Fibroblast of lung (primary cell): ENCODE results near the gene HAS3. TPM values are rescaled to one million over a fixed set of nuclear protein-coding genes. Genes with fewer than 3 reads are reported as not detected.

ENCODE experiments used
- DNase-seq, 2 donors: peaks; one replicate each; pipeline versions ENCODE4 v3.0.0 to v3.0.0-alpha.2; 2010; ENCODE audit warnings: low read depth in 2 of 2
- H2AFZ ChIP-seq: 2 replicates; pipeline ENCODE4 v1.5.1; 2012; ENCODE audit warnings: low read length, control low read depth, inconsistent platforms
- H3K27ac ChIP-seq: 2 replicates; pipeline ENCODE4 v1.5.1; 2011; ENCODE audit warnings: low read length, control low read depth; ENCODE audit not compliant: insufficient read depth
- H3K27me3 ChIP-seq: 2 replicates; pipeline ENCODE4 v1.5.1; 2011; ENCODE audit warnings: mild to moderate bottlenecking, low read length; ENCODE audit not compliant: control insufficient read depth, insufficient read depth
- H3K36me3 ChIP-seq: 2 replicates; pipeline ENCODE4 v1.5.1; 2011; ENCODE audit warnings: low read length; ENCODE audit not compliant: control insufficient read depth, insufficient read depth
- H3K4me1 ChIP-seq: 2 replicates; pipeline ENCODE4 v1.5.1; 2011; ENCODE audit warnings: low read length; ENCODE audit not compliant: control insufficient read depth, insufficient read depth; ENCODE audit errors: extremely low read depth
- H3K4me2 ChIP-seq: 2 replicates; pipeline ENCODE4 v1.5.1; 2011; ENCODE audit warnings: low read length, control low read depth; ENCODE audit not compliant: insufficient read depth; ENCODE audit errors: extremely low read depth
- H3K4me3 ChIP-seq, 4 experiments: fragments of 200-600 bp in 1 of 4; sonication (generic) in 1 of 4; replicated peaks in 1 of 4; 2 replicates each; pipeline ENCODE4 v1.5.1; 2011 to 2016; ENCODE audit warnings: low read length in 4 of 4, low read depth in 3 of 4, mild to moderate bottlenecking in 3 of 4, control low read depth in 2 of 4, inconsistent platforms in 1 of 4, mixed read lengths in 1 of 4; ENCODE audit not compliant: insufficient read depth in 1 of 4; ENCODE audit errors: control extremely low read depth in 1 of 4
- H3K79me2 ChIP-seq: 2 replicates; pipeline ENCODE4 v1.5.1; 2012; ENCODE audit warnings: mild to moderate bottlenecking, low read length, inconsistent platforms; ENCODE audit not compliant: control insufficient read depth, insufficient read depth
- H3K9ac ChIP-seq: 2 replicates; pipeline ENCODE4 v1.5.1; 2011; ENCODE audit warnings: mild to moderate bottlenecking, low read length, control low read depth; ENCODE audit not compliant: insufficient read depth
- H3K9me3 ChIP-seq: 2 replicates; pipeline ENCODE4 v1.5.1; 2012; ENCODE audit warnings: low read depth, low read length; ENCODE audit not compliant: control insufficient read depth, insufficient read depth
- H4K20me1 ChIP-seq: 2 replicates; pipeline ENCODE4 v1.5.1; 2011; ENCODE audit warnings: low read length; ENCODE audit not compliant: control insufficient read depth, insufficient read depth; ENCODE audit errors: extremely low read depth
- CTCF ChIP-seq, 2 donors: IDR thresholded peaks in 1 of 2; conservative IDR thresholded peaks in 1 of 2; 1 replicate in 1 of 2; 2 replicates in 1 of 2; pipeline ENCODE4 v1.5.1; 2011 to 2012; ENCODE audit warnings: low read length in 2 of 2, control low read depth in 1 of 2, inconsistent platforms in 1 of 2, low read depth in 1 of 2, mild to moderate bottlenecking in 1 of 2
- EZH2 ChIP-seq: IDR thresholded peaks from 2 replicates; pipeline ENCODE4 v1.5.1; 2012; ENCODE audit warnings: low read length, control low read depth, mild to moderate bottlenecking; ENCODE audit errors: missing control alignments
- polyA plus RNA-seq, 2 donors: library from polyadenylated mRNA; depleted of rRNA in 1 of 2; stranded (reverse) in 1 of 2; unstranded in 1 of 2; fragments of >200 nt; gene quantifications; 2 replicates each; pipeline ENCODE4 v1.2.1, GENCODE V29; 2011 to 2012; ENCODE audit warnings: missing spikeins in 1 of 2
- total RNA-seq: library from RNA; depleted of rRNA; stranded (reverse); fragments of >200 nt; gene quantifications from 2 replicates; pipeline ENCODE4 v1.2.1, GENCODE V29; 2014

The HAS3 gene
- total and polyA plus RNA-seq, 2 donors (not counting 1 experiment from before 2014, with no cell fraction given), result 0.27 to 0.33 TPM

GRCh38 chr16:69113216-69113615, 7.8 kb downstream of the HAS3 start:
- no peak for TF ChIP-seq CTCF (conservative IDR thresholded peaks at IDR 0.05 in 1 of 2, IDR thresholded peaks at IDR 0.05 in 1 of 2; ENCODE audit: low read depth in 1 of 2, low read length in 2 of 2)
- no peak for TF ChIP-seq EZH2
- H4K20me1 ChIP-seq, result no peaks in the 10 kb centered on the region
- no peak overlapping the region for H3K4me2 ChIP-seq
- no peaks in the 10 kb centered on the region for H3K79me2 ChIP-seq
- DNase-seq, result no peak
- H3K4me1 ChIP-seq, result no peaks in the 10 kb centered on the region
- H2AFZ ChIP-seq, result no peak overlapping the region
- H3K9ac ChIP-seq, result no peak overlapping the region
- H3K36me3 ChIP-seq, result peaks cover 4% of the 10 kb centered on the region
- H3K4me3 ChIP-seq, result no peak overlapping the region
- H3K27ac ChIP-seq, result no peak overlapping the region
- H3K27me3 ChIP-seq, result no peaks in the 10 kb centered on the region
- H3K9me3 ChIP-seq, result no peaks in the 10 kb centered on the region

- Histone ChIP-seq H3K9me3 (no peaks in the 10 kb centered on the region), H3K4me1 (no peaks in the 10 kb centered on the region), H3K27me3 (no peaks in the 10 kb centered on the region), H3K27ac (no peak overlapping the region), H3K4me3 (no peak overlapping the region), H2AFZ (no peak overlapping the region), H3K9ac (no peak overlapping the region), H3K79me2 (no peaks in the 10 kb centered on the region), H3K4me2 (no peak overlapping the region), H4K20me1 (no peaks in the 10 kb centered on the region), H3K36me3 (peaks cover 11% of the 10 kb centered on the region)
- no peak for DNase-seq
- TF ChIP-seq EZH2 (no peak), CTCF (conservative IDR thresholded peaks at IDR 0.05 in 1 of 2, IDR thresholded peaks at IDR 0.05 in 1 of 2; ENCODE audit: low read depth in 1 of 2, low read length in 2 of 2) (no peak)
Measured at GRCh38 chr16:69114346-69114975, 9.0 kb downstream of the HAS3 start.

GRCh38 chr16:69114976-69115355, 9.5 kb downstream of the HAS3 start:
- TF ChIP-seq EZH2, result no peak
- no peaks in the 10 kb centered on the region for H3K4me1 ChIP-seq
- H3K36me3 ChIP-seq, result peaks cover 11% of the 10 kb centered on the region
- no peak for DNase-seq
- H4K20me1 ChIP-seq, result no peaks in the 10 kb centered on the region
- no peak overlapping the region for H3K4me3 ChIP-seq
- no peaks in the 10 kb centered on the region for H3K9me3 ChIP-seq
- H3K9ac ChIP-seq, result no peak overlapping the region
- no peaks in the 10 kb centered on the region for H3K79me2 ChIP-seq
- no peak overlapping the region for H3K27ac ChIP-seq
- H3K4me2 ChIP-seq, result no peak overlapping the region
- H3K27me3 ChIP-seq, result no peaks in the 10 kb centered on the region
- H2AFZ ChIP-seq, result no peak overlapping the region
